Measurements from ENCODE around the gene RPL4. TPM values are rescaled to one million over a fixed set of nuclear protein-coding genes. Genes with fewer than 3 reads are reported as not detected.

Gene RPL4
- total RNA-seq, 1 experiment from 2014 or later, result 3,988 TPM

DNA sequence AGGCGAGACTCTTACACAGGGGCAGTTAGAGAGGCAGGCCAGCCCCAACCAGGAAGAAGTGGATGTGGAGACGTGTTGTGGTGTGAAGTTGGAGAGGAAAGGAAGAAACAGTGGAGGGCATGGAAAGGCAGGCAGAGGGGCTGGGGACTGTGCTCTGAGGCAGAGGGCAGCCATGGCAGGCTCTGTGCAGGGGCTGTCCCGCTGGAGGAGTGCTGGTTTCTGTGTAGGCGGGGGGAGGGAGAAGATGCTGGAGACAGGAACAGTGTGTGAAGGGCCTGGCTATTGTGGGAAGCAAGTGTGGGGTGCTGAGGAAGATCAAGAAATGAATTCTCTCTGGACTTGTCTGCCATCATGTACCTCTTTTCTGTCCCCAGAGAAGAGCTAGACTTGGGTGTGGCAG, 28.1 kb downstream of the RPL4 start:
- Histone ChIP-seq H2BK12ac (ENCODE audit: insufficient read length, low read depth, low read length) (no peak overlapping the region), H4K8ac (replicated peaks; ENCODE audit: insufficient read length, low read depth, low read length) (no peak overlapping the region), H4K91ac (ENCODE audit: insufficient read length, low read depth, low read length) (no peak overlapping the region), H3K18ac (ENCODE audit: insufficient read length, low read depth, low read length) (no peak overlapping the region), H3K4me1 (ENCODE audit: insufficient read depth, low read length) (peaks cover 27% of the 10 kb centered on the region), H3K4ac (ENCODE audit: low read depth, low read length) (no peak overlapping the region), H2BK5ac (ENCODE audit: insufficient read length, low read length) (no peak overlapping the region), H3K27ac (ENCODE audit: insufficient read length, low read depth, low read length) (no peak overlapping the region), H4K20me1 (ENCODE audit: control insufficient read depth, insufficient read depth, insufficient read length) (no peaks in the 10 kb centered on the region), H3K9me3 (ENCODE audit: control insufficient read depth, low read depth, low read length) (no peaks in the 10 kb centered on the region), H3K9ac (ENCODE audit: extremely low read depth, insufficient read length, low read length) (no peak overlapping the region), H2AK5ac (ENCODE audit: insufficient read length, low read length) (no peak overlapping the region), H2BK120ac (ENCODE audit: low read depth, low read length, poor library complexity, severe bottlenecking) (no peak overlapping the region), H3T11ph (ENCODE audit: low read length) (no peak overlapping the region), H2BK20ac (ENCODE audit: low read depth, low read length, poor library complexity, severe bottlenecking) (no peak overlapping the region), H3K23me2 (ENCODE audit: insufficient read length, low read depth, low read length, poor library complexity, severe bottlenecking) (no peaks in the 10 kb centered on the region), H3K79me1 (ENCODE audit: insufficient read depth, low read depth, low read length, poor library complexity, severe bottlenecking) (no peaks in the 10 kb centered on the region), H3K56ac (ENCODE audit: insufficient read length, low read depth, low read length) (no peak overlapping the region), H3K14ac (ENCODE audit: insufficient read depth, low read length) (peak overlapping the region; percentile 71; the same call in 1 of the 2 replicates), H2AFZ (ENCODE audit: low read length) (no peak overlapping the region), H2BK15ac (ENCODE audit: low read depth, low read length) (no peak overlapping the region), H3K79me2 (ENCODE audit: insufficient read depth, low read length) (no peaks in the 10 kb centered on the region), H3K27me3 (ENCODE audit: insufficient read depth, low read length) (no peaks in the 10 kb centered on the region), H4K5ac (ENCODE audit: insufficient read length, low read depth, low read length) (no peak overlapping the region), H3K4me2 (ENCODE audit: insufficient read depth, insufficient read length, low read length) (no peak overlapping the region), H3K23ac (ENCODE audit: insufficient read length, low read depth, low read length) (no peak overlapping the region)
- Mint-ChIP-seq H3K4me3 (no peak overlapping the region; a peak in 1 of 5 replicates), H3K36me3 (ENCODE audit: insufficient read depth in 1 of 3, low read depth in 3 of 3) (peaks cover 6 to 10% (median 8%) of the 10 kb centered on the region in 3 experiments), H3K27me3 (ENCODE audit: low read depth) (no peaks in the 10 kb centered on the region), H3K4me1 (peaks cover 56 to 62% of the 10 kb centered on the region in 2 experiments), H3K27ac (peak overlapping the region; percentile 4 to 63 (median 50); a peak in 5 of 7 replicates), H3K9me3 (no peaks in the 10 kb centered on the region)
- TF ChIP-seq, protein P1, sequence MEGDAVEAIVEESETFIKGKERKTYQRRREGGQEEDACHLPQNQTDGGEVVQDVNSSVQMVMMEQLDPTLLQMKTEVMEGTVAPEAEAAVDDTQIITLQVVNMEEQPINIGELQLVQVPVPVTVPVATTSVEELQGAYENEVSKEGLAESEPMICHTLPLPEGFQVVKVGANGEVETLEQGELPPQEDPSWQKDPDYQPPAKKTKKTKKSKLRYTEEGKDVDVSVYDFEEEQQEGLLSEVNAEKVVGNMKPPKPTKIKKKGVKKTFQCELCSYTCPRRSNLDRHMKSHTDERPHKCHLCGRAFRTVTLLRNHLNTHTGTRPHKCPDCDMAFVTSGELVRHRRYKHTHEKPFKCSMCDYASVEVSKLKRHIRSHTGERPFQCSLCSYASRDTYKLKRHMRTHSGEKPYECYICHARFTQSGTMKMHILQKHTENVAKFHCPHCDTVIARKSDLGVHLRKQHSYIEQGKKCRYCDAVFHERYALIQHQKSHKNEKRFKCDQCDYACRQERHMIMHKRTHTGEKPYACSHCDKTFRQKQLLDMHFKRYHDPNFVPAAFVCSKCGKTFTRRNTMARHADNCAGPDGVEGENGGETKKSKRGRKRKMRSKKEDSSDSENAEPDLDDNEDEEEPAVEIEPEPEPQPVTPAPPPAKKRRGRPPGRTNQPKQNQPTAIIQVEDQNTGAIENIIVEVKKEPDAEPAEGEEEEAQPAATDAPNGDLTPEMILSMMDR (conservative IDR thresholded peaks at IDR 0.05), result no peak
- DNase-seq, result no peak
- WGBS (ENCODE audit: extremely low coverage, insufficient read length, low lambda C conversion rate), result no CpG with 5 or more reads among the region's 4 CpGs

Measured in H9 (cell line).